Fibroblast of the aortic adventitia (primary cell): ENCODE results near the gene RASSF5. TPM values are rescaled to one million over a fixed set of nuclear protein-coding genes. Genes with fewer than 3 reads are reported as not detected.

Experiments
- DNase-seq: peaks from one replicate; pipeline ENCODE4 v3.0.0-alpha.2; 2010; ENCODE audit warnings: low read depth
- H3K4me3 ChIP-seq: 2 replicates; pipeline ENCODE4 v1.5.1; 2011; ENCODE audit warnings: low read depth, mild to moderate bottlenecking, control low read depth, low read length, moderate library complexity
- total RNA-seq: library from RNA; depleted of rRNA; stranded (reverse); fragments of >200 nt; gene quantifications from 2 replicates; pipeline ENCODE4 v1.2.3, GENCODE V29; 2012; ENCODE audit warnings: low replicate concordance
- TF ChIP-seq, protein P1 (sequence below): IDR thresholded peaks from 2 replicates; pipeline ENCODE4 v1.5.1; 2011; ENCODE audit warnings: mild to moderate bottlenecking, low read length, control low read depth, inconsistent platforms; ENCODE audit not compliant: insufficient read depth

The RASSF5 gene
- total RNA-seq, 1 donor, result 4.1 TPM

GRCh38 chr1:206541236-206541833 lies 34.0 kb downstream of the RASSF5 start:
- TF ChIP-seq, protein P1, sequence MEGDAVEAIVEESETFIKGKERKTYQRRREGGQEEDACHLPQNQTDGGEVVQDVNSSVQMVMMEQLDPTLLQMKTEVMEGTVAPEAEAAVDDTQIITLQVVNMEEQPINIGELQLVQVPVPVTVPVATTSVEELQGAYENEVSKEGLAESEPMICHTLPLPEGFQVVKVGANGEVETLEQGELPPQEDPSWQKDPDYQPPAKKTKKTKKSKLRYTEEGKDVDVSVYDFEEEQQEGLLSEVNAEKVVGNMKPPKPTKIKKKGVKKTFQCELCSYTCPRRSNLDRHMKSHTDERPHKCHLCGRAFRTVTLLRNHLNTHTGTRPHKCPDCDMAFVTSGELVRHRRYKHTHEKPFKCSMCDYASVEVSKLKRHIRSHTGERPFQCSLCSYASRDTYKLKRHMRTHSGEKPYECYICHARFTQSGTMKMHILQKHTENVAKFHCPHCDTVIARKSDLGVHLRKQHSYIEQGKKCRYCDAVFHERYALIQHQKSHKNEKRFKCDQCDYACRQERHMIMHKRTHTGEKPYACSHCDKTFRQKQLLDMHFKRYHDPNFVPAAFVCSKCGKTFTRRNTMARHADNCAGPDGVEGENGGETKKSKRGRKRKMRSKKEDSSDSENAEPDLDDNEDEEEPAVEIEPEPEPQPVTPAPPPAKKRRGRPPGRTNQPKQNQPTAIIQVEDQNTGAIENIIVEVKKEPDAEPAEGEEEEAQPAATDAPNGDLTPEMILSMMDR, result no peak
- no peak for DNase-seq

DNA sequence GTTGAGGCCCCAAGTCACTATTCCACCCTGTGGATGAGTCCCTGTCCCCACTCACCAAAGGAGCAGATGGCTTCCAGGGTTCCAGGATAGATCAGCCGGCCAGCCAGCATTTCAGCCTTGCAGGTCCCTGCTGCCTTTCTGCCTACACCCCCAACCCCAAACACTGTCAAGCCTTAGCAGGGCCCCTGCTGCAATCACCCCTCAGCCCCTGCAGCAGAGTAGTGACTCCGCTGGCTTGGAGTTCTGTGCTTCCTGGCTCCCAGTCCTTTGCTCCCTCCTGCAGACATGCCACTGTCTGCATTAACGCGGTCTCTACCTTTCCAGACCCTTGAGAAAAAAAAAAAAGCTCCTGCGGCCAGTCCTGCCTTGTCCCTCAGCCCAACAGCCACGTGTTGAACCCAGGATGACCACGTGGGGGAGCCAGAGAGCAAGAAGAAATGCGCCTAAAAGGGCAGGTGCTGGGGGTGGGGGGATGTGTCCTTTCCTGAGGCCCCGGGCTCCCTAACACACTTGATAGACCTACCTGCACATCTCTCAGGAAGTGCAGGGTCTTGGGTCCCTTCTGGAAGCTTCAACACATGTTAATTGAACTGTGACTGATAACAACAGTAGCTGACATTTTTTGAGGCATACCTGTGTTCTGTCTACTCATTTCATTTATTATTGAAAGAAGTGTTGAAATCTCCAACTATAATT lies 37.4 kb downstream of the RASSF5 start:
- peak; percentile 45 for DNase-seq
- TF ChIP-seq, protein P1, result peak; percentile 92
- no peak overlapping the region for H3K4me3 ChIP-seq

More at GRCh38 chr1:206541236-206541833, 34.0 kb downstream of the RASSF5 start:
- H3K4me3 ChIP-seq, result no peak overlapping the region

GRCh38 chr1:206545351-206545750 lies 38.0 kb downstream of the RASSF5 start:
- DNase-seq, result no peak
- no peak overlapping the region for H3K4me3 ChIP-seq

DNA sequence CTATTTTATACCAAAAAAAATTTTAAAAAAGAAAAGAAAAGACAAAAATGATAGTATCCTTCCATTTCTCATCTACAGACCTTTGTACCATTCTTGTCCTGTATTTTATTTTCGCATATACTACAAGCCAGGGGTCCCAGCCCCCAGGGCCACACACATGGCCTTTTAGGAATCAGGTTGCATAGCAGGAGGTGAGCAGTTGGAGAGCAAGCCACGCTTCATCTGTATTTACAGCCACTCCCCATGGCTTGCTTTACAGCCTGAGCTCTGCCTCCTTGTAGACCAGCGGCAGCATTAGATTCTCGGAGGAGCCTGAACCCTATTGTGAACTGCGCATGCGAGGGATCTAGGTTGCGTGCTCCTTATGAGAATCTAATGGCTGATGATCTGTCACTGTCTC lies 39.8 kb downstream of the RASSF5 start:
- no peak for DNase-seq
- TF ChIP-seq, protein P1, result no peak
- no peak overlapping the region for H3K4me3 ChIP-seq

More at GRCh38 chr1:206545351-206545750, 38.0 kb downstream of the RASSF5 start:
- TF ChIP-seq, protein P1, result no peak

DNA sequence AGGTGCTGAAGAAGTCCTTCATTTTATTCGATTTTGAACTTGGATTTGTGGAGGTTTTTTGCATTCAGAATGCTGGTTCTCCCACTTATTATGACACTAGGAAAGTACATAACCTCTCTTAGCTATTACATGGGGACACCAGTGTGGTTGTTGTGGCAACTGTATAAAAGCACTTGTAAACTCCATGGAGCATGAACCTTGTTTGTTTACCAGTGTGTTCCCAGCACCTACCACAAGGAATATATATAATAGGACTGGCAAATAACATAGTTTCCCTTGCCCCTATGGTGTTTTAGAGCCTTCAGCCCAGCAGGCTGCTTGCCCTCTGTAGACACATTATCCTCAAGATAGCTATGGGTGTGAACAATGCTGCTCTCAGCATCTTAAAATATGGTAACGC lies 43.1 kb downstream of the RASSF5 start:
- DNase-seq, result no peak
- no peak overlapping the region for H3K4me3 ChIP-seq
- TF ChIP-seq, protein P1, result no peak

- peak; percentile 52 for DNase-seq
- TF ChIP-seq, protein P1, result no peak
- no peak overlapping the region for H3K4me3 ChIP-seq
Observed at GRCh38 chr1:206551296-206551985, 44.1 kb downstream of the RASSF5 start.
